ENCODE data around the gene GOLM1. TPM values are rescaled to one million over a fixed set of nuclear protein-coding genes. Genes with fewer than 3 reads are reported as not detected.

GOLM1 gene
- total RNA-seq, 1 experiment from 2014 or later: 75.1 TPM

DNA sequence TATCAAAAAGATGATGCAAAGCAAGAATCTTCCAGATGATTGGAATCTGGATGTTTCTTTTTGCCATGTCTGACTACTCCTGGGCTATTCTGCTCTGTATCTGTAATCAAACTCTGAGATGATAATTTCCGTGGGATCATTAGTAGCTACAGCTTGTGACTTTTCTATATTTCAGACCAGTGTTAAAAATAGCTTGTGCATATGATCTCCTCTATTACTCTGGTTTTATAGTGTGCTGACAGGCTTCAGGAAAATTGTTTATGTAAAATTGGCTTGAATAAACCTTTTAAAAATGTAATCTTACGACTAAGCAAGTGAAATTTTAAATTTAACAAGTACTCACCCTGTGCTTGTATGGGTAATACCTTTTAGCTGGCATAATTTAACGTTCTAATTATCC, 118.0 kb downstream of the GOLM1 start (continued):
- TF ChIP-seq ZNF138 (CRISPR knock-in tag; conservative IDR thresholded peaks at IDR 0.05) (no peak), ESRRA (CRISPR knock-in tag; IDR thresholded peaks at IDR 0.05; ENCODE audit: borderline replicate concordance) (no peak), NR2C2 (CRISPR knock-in tag; IDR thresholded peaks at IDR 0.05) (no peak), ZNF423 (CRISPR knock-in tag; IDR thresholded peaks at IDR 0.05) (no peak), SP1 (CRISPR knock-in tag; conservative IDR thresholded peaks at IDR 0.05) (no peak)
- TF ChIP-seq, protein P1, sequence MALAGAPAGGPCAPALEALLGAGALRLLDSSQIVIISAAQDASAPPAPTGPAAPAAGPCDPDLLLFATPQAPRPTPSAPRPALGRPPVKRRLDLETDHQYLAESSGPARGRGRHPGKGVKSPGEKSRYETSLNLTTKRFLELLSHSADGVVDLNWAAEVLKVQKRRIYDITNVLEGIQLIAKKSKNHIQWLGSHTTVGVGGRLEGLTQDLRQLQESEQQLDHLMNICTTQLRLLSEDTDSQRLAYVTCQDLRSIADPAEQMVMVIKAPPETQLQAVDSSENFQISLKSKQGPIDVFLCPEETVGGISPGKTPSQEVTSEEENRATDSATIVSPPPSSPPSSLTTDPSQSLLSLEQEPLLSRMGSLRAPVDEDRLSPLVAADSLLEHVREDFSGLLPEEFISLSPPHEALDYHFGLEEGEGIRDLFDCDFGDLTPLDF (CRISPR knock-in tag; IDR thresholded peaks at IDR 0.05): no peak

DNA sequence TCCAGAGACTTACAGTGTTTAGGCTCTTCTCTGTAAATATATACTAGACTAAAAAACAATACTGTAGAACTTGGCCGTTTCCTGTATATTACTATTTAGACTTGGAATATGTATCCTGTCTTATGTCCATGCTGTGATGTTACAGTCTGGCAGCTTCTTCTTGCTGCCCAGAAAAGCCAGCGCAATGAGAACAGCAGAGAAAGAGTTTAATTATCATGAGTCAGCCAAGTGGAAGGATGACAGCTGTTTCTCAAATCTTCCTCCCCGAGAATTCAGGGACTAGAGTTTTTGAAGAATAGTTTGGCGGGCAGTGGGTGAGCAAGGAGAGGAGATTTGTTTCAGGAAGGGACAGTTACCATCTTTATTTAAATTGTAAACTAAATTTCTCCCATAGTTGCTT, 120.9 kb downstream of the GOLM1 start:
- ATAC-seq (no peak), DNase-seq (ENCODE audit: low spot score) (no peak)
- Mint-ChIP-seq H3K4me1 (peaks cover 3% of the 10 kb centered on the region; the same call in 1 of the 2 replicates), H3K36me3 (peaks cover 48% of the 10 kb centered on the region), H3K4me3 (no peak overlapping the region), H3K27ac (no peak overlapping the region), H3K27me3 (ENCODE audit: low read depth) (no peaks in the 10 kb centered on the region), H3K9me3 (no peaks in the 10 kb centered on the region)
- ChIA-PET CTCF (no interaction called here), POLR2A (no interaction called here)
- TF ChIP-seq, protein P1 (CRISPR knock-in tag; IDR thresholded peaks at IDR 0.05): no peak
- TF ChIP-seq, protein P2, sequence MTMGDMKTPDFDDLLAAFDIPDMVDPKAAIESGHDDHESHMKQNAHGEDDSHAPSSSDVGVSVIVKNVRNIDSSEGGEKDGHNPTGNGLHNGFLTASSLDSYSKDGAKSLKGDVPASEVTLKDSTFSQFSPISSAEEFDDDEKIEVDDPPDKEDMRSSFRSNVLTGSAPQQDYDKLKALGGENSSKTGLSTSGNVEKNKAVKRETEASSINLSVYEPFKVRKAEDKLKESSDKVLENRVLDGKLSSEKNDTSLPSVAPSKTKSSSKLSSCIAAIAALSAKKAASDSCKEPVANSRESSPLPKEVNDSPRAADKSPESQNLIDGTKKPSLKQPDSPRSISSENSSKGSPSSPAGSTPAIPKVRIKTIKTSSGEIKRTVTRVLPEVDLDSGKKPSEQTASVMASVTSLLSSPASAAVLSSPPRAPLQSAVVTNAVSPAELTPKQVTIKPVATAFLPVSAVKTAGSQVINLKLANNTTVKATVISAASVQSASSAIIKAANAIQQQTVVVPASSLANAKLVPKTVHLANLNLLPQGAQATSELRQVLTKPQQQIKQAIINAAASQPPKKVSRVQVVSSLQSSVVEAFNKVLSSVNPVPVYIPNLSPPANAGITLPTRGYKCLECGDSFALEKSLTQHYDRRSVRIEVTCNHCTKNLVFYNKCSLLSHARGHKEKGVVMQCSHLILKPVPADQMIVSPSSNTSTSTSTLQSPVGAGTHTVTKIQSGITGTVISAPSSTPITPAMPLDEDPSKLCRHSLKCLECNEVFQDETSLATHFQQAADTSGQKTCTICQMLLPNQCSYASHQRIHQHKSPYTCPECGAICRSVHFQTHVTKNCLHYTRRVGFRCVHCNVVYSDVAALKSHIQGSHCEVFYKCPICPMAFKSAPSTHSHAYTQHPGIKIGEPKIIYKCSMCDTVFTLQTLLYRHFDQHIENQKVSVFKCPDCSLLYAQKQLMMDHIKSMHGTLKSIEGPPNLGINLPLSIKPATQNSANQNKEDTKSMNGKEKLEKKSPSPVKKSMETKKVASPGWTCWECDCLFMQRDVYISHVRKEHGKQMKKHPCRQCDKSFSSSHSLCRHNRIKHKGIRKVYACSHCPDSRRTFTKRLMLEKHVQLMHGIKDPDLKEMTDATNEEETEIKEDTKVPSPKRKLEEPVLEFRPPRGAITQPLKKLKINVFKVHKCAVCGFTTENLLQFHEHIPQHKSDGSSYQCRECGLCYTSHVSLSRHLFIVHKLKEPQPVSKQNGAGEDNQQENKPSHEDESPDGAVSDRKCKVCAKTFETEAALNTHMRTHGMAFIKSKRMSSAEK (CRISPR knock-in tag; IDR thresholded peaks at IDR 0.05; ENCODE audit: borderline replicate concordance): no peak
- TF ChIP-seq CREM (CRISPR knock-in tag; IDR thresholded peaks at IDR 0.05): no peak
- TF ChIP-seq IRF2 (CRISPR knock-in tag; IDR thresholded peaks at IDR 0.05; ENCODE audit: borderline replicate concordance, low read depth): no peak

Other genes starting within 250 kb of the GOLM1 start
- gene NAA35, start 158.4 kb downstream of the GOLM1 start, total RNA-seq (2021): 30.9 to 34.7 TPM (median 31.0 TPM) in 3 replicates
- gene C9orf153, start 160.1 kb upstream of the GOLM1 start, total RNA-seq (2021): 0.21 to 0.53 TPM in 2 of 3 replicates, not detected in the other
- gene ISCA1, start 183.0 kb upstream of the GOLM1 start, total RNA-seq (2021): 32.1 to 36.5 TPM (median 35.5 TPM) in 3 replicates